HK-2 (cell line): ENCODE data around the gene IFI35.
"Not testable (repeated sequence)": the region's sequence is repeated elsewhere in the genome, so short reads cannot be mapped to it uniquely, and the experiment has no call there.

Experiments used
- DNase-seq: peaks from one replicate; pipeline ENCODE4 v3.0.0-alpha.2; 2018; ENCODE audit not compliant: unreplicated experiment

The IFI35 gene

DNA sequence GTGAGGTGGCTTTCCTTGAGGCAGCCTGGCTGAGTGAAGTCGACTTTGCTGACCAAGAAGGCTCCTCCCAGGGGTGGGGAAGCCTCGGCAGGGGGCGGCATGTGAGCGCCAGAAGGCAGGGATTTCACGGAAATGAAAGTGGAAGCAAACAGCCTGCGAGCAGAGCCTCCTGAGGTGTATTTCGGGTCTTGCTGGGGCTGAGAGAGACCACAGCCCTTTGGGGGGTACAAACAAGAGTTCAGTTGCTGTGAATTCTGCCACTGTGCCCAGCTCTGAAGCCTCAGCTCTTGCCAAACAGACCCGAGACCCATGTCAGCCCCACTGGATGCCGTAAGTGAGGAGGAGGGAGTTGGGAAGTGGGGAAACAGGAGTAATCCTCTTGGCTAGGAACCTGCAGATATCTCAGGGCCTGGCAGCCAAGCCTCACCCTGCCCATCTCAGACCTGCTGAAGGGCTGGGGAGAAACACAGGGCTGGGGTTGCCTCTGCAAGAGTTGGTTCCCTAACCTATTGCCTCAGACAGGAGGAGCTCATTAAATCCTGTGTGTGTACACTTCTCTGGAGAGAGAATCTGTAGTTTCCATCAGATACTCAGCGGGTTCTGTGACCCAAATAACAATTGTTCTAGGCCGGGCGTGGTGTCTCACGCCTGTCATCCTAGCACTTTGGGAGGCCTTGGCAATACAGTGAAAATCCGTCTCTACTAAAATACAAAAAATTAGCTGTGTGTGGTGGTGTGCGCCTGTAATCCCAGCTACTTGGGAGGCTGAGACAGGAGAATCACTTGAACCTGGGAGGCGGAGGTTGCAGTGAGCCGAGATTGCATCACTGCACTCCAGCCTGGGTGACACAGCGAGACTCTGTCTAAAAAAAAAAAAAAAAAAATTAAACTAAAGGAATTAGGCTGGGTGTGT, at the start of gene IFI35:
IFI35 (plus strand) TSS at position 146 of the 913 bp plus-strand sequence; CDS start at position 310, 164 bp downstream.
- peak; percentile 82 for DNase-seq

DNA sequence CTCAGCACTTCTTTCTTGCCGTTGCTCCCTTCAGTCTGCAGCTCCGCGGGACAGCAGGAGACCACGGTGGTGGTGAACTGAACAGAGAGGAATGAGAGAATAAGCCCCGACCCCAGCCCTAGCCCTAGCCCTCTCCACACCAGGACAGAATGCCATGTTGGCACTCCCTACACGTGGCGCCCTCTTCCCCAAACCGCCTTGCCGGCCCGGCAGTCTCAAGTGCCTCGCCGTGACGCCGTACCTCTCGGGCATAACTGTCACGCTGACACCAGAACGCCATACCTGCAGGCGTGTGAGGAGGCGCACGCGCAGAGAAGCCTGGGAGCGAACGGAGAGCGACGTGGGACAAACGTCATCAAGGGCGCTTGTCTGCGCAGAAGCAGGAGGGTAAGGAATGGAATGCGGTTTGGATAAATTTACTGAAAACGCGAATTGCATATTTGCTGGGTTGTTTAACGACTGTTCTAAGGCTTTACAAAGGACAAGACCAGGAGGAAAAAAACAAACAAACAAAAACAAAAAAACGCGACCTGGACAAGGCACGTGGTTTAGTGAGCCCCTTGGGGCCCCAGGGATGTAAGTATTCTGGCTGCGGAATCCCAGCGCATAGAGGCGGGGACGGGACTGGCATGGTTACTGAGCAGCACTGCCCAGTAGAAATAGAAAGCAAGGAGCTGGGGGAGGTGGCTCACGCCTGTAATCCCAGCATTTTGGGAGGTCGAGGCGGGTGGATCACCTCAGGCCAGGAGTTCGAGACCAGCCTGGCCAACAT, 42.2 kb upstream of the IFI35 start, which contains the start of gene AARSD1:
AARSD1 (minus strand) TSS at position 294 of the 772 bp plus-strand sequence; CDS start at position 280, 14 bp downstream.
- DNase-seq, result peak; percentile 88

DNA sequence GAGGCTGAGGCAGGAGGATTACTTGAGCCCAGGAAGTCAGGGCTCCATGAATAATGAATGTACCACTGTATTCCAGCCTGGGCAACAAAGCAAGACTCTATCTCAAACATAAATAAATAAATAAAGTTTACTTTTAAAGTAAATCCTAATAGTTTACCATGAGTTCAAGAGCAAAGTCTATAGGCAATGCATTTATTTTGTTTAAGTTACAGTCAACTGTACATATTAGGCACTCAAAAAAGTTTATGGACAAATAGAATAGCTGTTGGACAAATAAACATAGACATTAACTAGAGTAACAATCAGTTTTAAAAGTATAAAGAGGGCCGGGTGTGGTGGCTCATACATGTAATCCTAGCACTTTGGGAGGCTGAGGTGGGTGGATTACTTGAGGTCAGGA, 38.7 kb upstream of the IFI35 start:
- no peak for DNase-seq

DNA sequence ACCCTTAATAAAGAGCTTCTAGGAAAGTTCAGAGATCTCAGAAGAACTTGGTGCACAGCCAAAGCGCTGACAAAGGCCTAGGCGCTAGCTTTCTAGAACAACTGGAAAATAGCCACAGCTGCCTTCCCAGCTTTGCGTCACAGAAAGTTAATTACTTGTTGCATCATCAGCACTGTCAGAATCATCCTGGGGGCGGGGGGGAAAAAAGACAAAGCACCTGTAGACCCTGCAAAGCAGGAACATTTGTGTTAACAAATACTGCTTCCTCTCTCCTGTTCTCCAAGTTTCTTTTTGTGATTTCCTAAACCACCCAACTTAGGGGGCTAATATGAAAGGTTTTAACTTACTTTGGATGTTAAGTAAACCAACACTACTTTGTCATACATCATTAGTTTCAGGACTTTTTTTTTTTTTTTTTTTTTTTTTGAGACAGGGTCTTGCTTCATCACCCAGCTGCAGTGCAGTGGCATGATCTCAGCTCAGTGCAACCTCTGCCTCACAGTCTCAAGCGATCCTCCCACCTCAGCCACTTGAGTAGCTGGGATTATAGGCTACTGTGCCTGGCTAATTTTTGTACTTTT, 37.5 kb upstream of the IFI35 start:
- no peak for DNase-seq

DNA sequence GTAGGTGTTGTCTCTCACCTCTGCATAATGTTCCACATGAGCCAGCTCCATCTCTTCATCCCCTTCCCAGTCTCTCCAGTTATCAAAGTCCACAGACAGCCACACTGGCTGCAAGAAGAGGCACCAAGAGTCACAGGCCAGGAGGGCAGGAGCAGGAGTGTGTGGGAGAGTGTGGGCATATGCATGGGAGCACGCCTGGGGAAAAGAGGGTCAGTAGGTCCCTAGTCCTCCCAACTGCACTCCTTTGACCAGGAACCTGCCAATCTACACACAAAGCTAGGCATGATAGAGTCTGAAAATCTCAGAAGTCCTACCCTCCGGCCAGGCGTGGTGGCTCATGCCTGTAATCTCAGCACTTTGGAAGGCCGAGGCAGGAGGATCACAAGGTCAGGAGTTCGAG, 35.0 kb upstream of the IFI35 start:
- no peak for DNase-seq

DNA sequence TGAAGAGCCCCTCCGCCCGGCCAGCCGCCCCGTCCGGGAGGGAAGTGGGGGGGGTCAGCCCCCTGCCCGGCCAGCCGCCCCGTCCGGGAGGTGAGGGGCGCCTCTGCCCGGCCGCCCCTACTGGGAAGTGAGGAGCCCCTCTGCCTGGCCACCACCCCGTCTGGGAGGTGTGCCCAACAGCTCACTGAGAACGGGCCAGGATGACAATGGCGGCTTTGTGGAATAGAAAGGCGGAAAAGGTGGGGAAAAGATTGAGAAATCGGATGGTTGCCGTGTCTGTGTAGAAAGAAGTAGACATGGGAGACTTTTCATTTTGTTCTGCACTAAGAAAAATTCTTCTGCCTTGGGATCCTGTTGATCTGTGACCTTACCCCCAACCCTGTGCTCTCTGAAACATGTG, 33.3 kb upstream of the IFI35 start:
- DNase-seq, result not testable (repeated sequence)

DNA sequence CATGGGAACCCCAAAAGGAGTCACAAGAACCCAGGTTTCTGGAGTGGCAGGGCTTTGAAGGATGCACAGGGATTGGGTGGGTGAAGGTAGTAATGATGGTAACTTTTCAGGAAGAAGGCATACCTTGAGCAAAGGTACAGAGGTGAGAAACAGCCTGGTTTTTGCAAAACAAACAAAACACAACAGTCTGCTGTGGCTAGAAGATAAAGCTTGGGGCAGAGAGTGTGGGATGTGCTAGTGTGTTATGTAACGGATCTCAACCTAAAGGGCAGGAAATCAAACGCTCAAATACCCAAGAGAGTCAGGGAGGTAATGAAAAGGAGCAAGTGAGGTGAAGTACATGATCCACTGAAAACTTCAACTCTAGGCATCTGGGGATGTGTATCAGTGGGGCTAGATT, 31.3 kb upstream of the IFI35 start:
- DNase-seq, result no peak

DNA sequence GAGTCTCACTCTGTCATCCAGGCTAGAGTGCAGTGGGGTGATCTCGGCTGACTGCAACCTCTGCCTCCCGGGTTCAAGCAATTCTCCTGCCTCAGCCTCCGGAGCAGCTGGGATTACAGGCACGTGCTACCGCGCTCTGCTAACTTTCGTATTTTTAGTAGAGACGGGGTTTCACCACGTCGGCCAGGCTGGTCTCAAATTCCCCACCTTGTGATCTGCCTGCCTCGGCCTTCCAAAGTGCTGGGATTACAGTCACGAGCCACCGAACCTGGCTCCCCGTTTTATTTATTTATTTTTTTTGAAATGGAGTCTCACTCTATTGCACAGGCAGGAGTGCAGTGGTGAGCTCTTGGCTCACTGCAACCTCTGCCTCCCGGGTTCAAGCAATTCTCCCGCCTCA, 30.9 kb upstream of the IFI35 start:
- not testable (repeated sequence) for DNase-seq

DNA sequence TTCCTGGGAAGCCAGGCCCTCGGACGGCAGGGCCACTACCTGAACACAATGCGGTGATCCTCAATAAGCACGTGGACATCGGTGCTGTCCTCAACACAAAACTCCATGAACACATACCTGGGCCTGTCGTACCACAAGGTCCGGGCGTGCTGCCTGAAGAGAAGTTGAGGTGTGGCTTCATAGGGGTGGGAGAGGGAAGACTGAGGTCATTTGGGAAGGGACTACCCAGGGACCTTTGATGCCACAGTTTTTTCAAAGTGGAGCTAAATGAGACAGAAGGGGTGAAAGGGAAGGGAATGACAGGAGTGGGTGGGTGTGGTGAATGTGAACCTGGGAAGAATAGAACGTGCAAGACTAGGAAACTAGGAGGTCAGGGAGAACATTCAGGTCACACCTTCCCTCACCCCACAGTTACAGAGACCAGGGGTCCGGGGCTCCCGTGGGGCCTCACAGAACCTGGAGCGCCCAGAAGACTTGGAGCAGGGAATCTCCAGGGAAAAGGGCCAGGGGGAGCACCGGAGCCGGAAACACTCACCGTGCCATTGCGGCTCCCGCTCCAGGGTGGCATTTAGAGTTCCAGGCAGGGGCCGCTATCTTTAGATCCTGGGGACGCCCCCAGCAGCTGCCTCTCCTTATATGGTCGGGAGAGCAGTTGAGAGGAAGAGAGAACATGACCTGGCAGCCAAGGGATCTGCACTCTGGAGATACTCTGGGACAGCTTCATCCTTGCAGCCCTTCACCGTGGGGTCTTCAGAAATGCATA, 26.9 kb upstream of the IFI35 start, which contains the start of gene PTGES3L:
PTGES3L (minus strand) TSS at position 570 of the 763 bp plus-strand sequence; CDS start at position 543, 27 bp downstream.
- peak; percentile 63 for DNase-seq

DNA sequence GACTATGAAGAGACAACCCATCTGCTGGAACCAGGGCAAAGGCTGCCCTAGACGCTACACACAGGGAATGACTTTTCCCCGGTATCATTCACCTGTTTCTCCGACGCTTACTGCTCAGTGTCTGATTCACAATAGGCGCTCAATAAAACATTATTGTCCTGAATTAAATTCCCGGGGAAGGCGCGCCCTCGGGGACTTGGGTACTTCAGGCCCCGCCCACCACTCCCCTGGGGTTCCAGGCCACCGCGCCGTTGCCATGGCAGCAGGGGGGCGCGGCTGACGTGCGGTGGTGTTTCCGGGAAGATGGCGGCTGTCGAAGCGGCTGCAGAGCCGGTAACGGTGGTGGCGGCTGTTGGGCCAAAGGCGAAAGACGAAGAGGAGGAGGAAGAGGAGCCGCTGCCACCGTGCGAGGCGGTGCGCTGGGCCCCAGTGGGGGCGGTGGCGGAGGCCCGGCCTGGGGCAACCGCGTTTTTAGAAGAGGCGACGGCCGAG, 26.3 kb upstream of the IFI35 start, which contains the start of gene RUNDC1:
RUNDC1 (plus strand) TSS at position 292 of the 492 bp plus-strand sequence; CDS start at position 304, 12 bp downstream.
- DNase-seq, result peak; percentile 89

DNA sequence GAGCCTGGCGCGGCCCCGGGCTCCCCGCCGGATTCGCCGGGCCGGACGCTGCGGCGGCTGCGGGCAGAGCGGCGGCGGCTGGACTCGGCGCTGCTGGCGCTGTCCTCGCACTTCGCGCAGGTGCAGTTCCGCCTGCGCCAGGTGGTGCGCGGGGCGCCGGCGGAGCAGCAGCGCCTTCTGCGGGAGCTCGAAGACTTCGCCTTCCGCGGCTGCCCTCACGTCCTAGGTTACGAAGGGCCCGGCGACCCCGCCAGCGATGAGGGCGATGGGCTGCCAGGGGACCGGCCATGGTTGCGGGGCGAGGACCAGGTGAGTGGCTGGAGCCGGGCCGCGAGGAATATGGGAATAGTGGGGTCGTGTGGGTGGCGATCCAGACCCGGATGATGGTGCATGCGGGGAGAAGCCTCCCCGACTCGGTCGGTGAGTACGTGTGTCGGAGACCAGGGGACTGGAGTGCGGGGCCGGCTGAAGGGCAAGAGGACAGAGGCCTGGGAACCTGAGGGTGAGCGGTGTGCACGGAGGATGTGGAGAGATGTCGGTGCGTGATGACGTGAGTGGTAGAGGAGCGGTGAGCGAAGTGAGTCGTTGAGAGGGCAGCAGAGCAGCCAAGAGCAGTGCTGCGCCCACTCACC, 25.7 kb upstream of the IFI35 start:
- peak; percentile 66 for DNase-seq

DNA sequence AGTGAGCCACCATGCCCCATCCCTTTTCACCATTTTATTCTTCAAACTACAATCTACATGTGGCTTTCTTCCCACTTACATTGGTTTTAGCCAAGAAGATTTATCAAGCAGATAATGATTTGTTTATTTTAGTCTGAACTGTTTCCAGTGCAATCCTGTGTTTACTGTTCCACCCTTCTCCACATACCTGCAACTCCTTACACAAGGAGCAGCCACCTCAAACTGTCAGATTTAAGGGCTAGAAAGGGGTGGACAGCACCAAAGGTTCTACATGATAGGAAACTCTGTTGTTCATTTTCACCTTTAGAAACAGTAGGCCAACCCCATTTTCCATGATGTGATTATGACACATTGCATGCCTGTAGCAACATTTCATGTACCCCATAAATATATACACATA, 24.3 kb upstream of the IFI35 start:
- no peak for DNase-seq

DNA sequence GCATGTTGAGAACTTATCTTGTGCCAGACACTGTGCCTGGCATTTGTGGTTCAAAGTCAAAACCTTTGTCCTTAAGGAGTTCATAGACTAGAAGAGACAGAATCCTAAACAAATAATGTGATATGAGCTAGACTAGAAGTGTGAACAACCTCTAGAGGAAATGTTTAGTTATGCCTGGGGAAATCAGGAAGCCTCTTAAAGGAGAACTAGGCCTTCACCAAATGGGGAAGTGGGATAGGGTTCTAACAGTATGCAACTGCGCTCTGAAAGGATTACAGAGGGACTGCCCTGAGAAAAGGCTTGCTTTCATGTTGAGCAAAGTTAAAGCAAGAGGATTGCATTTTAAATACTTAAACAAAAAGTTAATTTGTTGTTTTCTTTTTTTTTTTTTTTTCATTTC, 21.4 kb upstream of the IFI35 start:
- no peak for DNase-seq

DNA sequence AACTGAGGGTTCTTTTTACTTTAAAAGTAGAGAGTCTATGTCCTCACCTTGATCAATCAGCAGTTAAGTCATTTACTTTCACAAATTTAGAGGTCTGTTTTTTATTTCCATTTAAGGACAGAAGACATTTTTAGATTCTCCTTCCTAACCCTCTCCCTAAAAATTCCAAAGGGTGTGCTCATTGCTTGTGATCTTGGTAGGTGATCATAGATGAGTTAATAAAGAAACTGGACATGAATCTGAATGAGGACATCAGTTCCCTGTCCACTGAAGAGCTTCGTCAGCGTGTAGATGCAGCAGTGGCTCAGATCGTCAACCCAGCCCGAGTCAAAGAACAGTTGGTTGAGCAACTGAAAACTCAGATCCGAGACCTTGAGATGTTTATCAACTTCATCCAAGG, 17.4 kb upstream of the IFI35 start:
- no peak for DNase-seq

DNA sequence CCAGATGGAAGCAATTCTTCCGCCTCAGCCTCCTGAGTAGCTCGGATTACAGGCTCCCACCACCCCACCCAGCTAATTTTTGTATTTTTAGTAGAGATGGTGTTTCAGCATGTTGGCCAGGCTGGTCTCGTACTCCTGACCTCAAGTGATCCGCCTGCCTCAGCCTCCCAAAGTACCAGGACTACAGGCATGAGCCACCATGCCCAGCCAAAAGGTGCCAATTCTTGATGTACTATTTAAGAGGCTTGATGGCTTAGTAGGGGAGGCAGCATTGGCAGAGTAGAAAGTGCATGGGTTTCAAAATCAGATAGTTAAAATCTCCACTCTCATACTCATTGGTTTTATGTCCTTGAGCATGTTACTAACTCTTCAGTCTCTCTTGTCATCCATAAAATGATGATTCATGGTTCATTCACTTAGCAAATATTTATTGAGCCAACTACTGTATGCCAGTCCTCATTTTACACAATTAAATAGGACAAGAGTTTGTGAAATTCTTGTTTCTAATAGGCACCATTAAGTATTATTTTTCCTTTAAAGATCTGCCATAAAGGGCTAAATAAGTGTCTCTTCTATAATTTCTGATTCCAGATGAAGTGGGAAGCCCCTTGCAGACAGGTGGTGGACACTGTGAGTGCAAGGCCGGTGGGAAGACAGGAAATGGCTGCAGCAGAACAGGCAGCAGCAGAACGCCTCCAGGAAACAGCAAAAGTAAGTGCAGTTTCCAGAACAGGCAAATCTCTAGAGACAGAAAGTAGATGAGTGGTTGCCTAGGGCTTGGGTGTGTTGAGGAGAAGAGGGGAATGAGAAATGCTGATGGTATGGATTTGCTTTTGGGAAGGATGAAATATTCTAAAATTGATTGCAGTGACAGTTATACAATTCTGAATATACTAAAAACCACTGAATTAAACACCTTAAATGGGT, 16.6 kb upstream of the IFI35 start:
- DNase-seq, result no peak

DNA sequence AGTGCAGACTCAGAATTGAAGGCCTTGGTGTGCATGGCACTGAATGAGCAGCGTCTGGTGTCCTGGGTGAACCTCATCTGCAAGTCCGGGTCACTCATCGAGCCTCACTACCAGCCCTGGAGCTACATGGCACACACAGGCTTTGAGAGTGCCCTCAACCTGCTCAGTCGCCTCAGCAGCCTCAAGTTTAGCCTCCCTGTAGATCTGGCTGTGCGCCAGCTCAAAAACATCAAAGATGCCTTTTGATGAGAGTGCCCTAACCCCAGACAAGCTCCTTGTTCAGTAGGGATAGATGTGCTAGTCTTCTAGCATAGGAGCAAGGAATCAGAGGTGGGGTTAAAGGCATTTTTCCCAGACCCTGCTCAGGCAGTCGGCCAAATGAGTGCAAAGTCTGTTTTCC, 15.1 kb upstream of the IFI35 start:
- no peak for DNase-seq

DNA sequence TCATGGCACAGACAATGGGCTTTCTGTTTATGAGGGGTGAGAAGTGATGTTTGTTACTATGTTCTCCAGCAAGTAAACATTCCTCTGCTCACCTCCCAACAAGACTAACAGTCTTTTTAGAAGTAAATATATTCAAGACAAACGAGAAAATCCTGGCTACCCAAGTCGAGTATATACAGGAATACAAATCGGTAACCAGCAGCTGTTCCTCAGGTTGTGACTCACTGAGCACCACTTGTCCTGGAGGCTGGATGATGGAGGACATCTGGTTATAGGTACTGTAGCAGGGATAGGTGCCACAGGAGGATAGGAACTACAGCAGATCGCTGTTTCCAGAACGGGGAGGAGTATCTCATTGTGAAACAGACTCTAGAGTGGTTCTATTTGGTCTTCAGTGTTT, 13.7 kb upstream of the IFI35 start:
- DNase-seq, result no peak

DNA sequence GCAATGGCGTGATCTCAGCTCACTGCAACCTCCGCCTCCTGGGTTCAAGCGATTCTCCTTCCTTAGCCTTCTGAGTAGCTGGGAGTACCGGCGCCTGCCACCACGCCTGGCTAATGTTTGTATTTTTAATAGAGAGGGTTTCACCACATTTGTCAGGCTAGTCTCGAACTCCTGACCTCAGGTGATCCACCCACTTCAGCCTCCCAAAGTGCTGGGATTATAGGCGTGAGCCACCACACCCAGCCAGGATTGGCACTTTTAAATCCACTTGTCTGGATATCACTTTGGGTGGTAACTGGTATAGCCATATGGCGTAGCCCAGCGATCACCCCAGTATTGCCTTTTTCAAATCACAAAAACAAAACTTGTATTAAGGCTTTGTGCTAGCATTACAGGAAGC, 12.7 kb upstream of the IFI35 start:
- not testable (repeated sequence) for DNase-seq

DNA sequence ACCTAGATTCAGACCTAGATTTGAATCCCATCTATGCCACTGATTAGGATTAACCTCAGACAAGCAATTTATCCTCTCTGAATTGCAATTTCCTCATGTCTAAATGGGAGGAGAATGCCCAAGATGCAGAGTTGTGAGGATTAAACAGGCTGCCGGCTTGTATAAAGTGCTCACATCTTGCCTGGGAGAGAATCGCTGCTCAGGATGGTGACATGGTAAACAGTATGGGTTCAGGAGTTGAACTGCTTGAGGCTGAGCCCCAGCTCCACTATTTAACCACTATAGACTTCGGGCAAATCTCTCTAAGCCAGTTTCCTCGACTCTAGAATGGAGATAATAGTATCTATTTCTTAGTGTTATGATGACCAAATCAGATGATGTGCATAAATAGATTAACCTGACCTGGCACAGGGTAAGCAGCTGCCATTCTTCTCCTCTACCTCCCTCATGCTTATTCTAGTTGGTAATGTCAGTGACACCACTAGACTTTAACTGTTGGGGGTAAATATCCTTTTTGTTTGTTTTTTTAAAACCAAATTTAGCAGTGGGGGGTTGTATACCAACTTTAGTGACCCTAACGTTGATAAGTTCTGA, 9.1 kb upstream of the IFI35 start:
- DNase-seq, result no peak
